GM21367 (cell line): ENCODE results near the gene PPP1R13B.

Experiments used
- ATAC-seq: cut with Tn5 transposase; IDR thresholded peaks from one replicate; pipeline ENCODE4 v1.9.1; 2021; ENCODE audit not compliant: unreplicated experiment

The PPP1R13B gene

GRCh38 chr14:103715052-103716000, 132.0 kb downstream of the PPP1R13B start, which contains the start of the genes XRCC3 and ZFYVE21:
Gene XRCC3 (minus strand): TSS chr14:103715451. CDS start chr14:103711087, 4,364 bp downstream.
Gene ZFYVE21 (plus strand): TSS chr14:103715810. CDS start chr14:103715842, 32 bp downstream.
- ATAC-seq: peak; percentile 90

GRCh38 chr14:103714063-103714724, 133.2 kb downstream of the PPP1R13B start:
- ATAC-seq: no peak

- no peak for ATAC-seq
Observed at GRCh38 chr14:103713304-103714062, 133.9 kb downstream of the PPP1R13B start.

- no peak for ATAC-seq
Observed at GRCh38 chr14:103712633-103713247, 134.6 kb downstream of the PPP1R13B start.

GRCh38 chr14:103711516-103712431, 135.6 kb downstream of the PPP1R13B start:
- no peak for ATAC-seq

GRCh38 chr14:103710771-103711377, 136.5 kb downstream of the PPP1R13B start:
- ATAC-seq: no peak

- no peak for ATAC-seq
Observed at GRCh38 chr14:103709814-103710213, 137.6 kb downstream of the PPP1R13B start.

GRCh38 chr14:103708750-103709187, 138.6 kb downstream of the PPP1R13B start:
- no peak for ATAC-seq

GRCh38 chr14:103707329-103708263, 139.8 kb downstream of the PPP1R13B start:
- ATAC-seq: no peak

GRCh38 chr14:103706551-103707328, 140.6 kb downstream of the PPP1R13B start:
- no peak for ATAC-seq

- ATAC-seq: no peak
Observed at GRCh38 chr14:103705504-103706284, 141.7 kb downstream of the PPP1R13B start.

GRCh38 chr14:103705118-103705503, 142.3 kb downstream of the PPP1R13B start:
- no peak for ATAC-seq

- ATAC-seq: no peak
Observed at GRCh38 chr14:103704708-103705107, 142.7 kb downstream of the PPP1R13B start.

GRCh38 chr14:103703433-103704385, 143.7 kb downstream of the PPP1R13B start:
- no peak for ATAC-seq
